Ramos (cell line): Measurements from ENCODE around the gene IRAK1.
"Not testable (repeated sequence)": the region's sequence is repeated elsewhere in the genome, so short reads cannot be mapped to it uniquely, and the experiment has no call there.

ENCODE experiments used
- in situ Hi-C: fragments of 300-500 bp; cut with MboI; formaldehyde crosslinking; loops from one replicate; pipeline ENCODE4 v1.14.3; 2022; ENCODE audit warnings: low sequenced_read_pairs; ENCODE audit not compliant: unreplicated experiment

Gene IRAK1

DNA sequence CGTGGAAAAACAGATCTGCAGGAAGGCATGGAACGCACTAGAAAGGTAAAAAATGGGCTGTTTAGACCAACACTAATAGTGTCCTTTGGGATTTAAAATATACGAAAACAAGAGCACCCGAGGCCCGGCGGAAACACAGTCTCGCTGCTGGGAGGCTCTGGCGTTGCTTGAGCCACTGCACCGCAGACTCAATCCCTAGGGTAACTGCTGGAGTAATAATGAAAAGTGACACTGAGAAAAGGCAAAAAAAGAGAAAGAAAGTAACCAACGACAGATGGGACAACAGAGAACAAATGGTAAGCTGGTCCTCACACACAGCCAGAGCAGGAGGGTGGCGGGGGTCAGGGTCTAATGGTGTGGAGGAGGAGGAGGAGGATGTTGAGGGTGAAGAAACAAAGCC is 15.4 kb downstream of the IRAK1 start:
- in situ Hi-C loops = no loop called here

DNA sequence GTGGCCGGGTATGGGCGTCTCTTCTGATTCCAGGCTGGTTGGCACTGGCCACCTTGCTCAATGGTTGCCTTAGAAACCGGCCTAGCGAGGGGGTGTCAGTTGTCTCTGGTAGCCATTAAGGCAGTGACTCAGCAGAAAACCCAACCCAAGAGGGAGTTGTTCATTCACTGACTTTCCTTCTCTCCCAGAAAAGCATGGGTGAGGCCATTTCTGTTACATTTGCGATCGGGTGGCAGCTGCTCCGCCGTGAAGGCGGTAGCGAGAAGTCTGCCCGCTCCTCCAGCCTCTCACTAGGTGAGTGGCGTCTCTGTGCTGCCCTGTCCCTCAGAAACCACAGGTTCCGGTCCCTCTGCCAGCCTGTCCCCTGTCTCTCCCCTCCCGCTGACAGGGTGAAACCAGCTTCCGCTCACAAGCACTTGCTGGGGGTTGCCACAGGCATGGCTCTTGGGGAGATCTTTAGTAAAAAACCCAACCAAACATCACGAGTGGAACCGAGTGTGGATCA is 17.4 kb downstream of the IRAK1 start:
- in situ Hi-C loops = no loop called here

DNA sequence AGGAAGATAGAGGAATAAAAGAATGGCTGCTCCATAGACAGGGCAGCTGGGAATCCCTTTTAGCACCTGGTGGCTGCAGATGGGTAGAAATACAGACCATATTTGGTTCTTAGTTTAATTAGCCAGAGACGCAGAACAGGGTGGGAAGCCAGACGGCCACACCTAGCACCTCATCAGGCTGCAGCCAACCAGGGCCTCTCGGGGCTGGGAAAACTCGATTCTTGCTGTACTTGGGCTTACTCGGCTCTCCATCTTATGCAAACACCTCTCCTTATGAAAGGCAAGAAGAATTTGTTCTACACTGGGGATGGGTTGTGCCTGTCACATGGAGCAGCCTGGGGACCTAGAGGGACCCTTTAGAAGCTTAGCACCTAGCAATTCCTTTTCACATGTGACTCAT is 19.7 kb downstream of the IRAK1 start:
- in situ Hi-C loops = no loop called here

DNA sequence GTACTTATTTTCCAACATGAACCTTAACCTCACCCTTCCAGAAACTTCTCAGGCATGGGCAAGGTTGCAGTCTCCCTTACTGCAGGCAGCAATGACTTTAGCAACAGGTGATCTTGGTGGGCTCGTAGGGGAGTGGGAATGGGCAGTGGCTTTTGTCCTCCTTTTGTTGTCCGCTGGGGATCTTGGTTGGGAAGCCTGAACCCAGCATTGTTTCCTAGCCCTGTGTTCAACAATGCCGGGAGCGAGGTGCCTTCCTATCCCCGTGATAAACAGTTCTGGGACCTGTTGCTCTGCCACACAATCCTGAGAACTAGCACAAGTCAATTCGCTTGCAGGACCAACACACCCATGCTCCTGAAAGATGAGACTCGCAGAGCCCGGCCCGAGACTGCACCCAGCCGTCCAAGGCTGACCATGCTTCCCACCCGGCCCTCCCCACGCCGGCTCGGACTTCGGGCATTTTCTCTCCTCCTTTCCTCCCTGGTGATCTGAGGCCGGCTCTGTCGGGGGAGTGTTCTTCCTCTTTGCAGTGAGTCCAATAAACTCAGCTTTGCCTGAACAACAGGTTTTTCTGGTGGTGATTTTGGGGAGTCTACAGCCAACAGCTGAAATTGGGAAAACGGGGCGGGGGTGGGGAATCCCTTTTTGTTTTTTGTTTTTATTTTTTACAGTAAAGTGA is 20.2 kb downstream of the IRAK1 start:
- in situ Hi-C loops = no loop called here

DNA sequence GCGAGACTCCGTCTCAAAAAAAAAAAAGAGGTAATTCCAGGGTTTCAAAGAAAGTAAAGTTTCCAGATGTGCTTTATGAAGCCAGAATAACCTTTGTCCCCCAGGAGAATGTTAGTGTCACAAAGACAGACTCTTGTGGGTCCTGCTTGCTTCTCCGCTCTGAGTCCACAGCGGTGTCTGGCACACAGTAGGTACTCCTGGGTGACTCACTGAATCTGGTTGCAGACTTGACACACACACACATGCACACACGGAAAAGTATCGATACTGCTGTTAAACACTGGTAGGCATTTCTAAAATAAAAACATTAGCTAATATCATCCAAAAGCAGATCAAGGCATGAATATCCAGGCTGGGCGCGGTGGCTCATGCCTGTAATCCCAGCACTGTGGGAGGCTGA is 24.2 kb downstream of the IRAK1 start:
- in situ Hi-C loops = no loop called here

DNA sequence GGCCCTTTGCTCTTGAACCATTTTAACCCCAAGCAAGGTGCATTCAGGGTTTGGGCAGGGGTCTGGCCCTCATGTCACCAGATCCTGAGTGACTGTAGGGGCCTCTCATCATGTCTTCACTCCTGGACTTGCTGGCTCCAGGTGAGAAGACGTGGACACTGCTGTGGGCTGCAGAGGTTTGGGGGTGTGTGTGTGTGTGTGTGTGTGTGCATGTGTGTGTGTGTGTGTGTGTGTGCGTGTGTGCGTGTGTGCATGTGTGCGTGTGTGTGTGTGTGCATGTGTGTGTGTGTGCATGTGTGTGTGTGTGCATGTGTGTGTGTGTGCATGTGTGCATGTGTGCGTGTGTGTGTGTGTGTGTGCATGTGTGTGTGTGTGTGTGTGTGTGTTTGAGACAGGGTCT is 25.3 kb downstream of the IRAK1 start:
- in situ Hi-C loops = not testable (repeated sequence)

DNA sequence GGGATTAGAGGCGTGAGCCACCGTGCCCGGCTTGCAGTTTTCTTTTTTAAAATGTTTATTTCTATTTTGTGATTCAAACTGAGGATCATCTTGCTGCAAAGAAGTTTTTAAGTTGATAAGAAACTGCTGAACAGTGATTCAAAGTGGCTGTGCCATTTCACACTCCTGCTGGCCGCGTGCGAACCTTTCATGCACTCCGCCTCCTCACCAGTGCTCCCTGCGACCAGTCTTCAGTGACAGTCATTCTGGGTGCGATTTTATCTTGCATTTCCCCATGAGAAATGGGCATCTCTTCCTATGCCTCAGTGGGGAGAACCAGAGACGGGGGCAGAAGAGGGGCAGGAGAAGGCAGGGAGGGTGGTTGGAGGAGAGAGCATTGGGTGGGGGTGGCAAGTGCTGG is 25.7 kb downstream of the IRAK1 start:
- in situ Hi-C loops = no loop called here

DNA sequence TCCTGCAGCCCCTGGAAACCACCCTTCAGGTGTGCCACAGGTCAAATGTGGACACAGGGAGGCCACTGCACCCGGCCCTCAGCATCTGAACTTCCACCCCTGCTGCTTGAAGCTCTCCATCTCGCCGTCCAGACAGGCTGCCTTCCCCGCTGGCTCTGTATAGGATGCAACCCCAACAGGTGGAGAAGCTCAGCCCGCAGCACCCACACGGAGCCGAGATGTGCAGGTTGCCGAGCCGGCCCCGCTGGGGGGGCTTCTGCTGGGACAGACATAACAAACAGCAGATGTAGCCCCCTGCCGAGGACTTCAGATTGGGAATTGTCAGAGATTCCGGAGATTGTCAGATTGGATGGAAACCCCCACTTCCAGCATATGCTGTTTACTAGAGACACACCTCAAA is 26.6 kb downstream of the IRAK1 start:
- in situ Hi-C loops = no loop called here

DNA sequence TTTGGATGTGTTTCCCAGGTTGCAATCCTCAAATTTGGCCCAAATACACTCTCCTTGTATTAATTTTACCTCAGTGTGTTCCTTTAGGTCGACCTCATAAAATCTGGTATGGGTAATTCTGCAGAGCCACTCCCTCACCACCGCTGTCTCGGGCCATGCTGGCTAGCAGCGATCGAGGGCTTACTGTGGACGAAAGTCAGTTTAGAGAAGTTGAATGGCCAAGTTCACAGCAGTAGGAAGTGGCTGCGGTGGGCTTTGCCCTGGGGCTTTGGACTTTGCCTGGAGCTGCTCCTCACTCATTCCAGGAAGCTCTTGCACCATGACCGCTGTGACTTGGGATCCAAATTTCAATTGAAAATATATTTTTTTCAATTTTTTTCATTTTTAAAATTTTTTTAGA is 27.5 kb downstream of the IRAK1 start:
- in situ Hi-C loops = no loop called here

DNA sequence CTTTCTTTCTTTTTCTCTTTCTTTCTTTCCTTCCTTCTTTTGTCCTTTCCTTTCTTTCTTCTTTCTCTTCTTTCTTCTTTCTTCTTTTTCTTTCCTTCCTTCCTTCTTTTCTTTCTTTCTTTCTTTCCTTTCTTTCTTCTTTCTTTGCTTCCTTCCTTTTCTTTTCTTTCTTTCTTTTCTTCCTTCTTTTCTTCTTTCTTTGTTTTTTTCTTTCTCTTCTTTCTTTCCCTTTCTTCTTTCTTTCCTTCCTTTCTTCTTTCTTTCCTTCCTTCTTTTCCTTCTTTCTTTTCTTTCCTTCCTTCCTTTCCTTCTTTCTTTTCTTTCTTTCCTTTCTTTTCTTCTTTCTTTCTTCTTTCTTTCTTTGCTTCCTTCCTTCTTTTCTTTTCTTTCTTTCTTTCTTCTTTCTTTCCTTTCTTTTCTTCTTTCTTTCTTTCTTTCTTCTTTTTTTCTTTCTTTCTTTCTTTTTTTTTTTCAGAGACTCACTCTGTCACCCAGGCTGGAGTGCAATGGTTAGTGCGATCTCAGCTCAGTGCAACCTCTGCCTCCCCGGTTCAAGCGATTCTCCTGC is 28.6 kb downstream of the IRAK1 start:
- in situ Hi-C loops = no loop called here

DNA sequence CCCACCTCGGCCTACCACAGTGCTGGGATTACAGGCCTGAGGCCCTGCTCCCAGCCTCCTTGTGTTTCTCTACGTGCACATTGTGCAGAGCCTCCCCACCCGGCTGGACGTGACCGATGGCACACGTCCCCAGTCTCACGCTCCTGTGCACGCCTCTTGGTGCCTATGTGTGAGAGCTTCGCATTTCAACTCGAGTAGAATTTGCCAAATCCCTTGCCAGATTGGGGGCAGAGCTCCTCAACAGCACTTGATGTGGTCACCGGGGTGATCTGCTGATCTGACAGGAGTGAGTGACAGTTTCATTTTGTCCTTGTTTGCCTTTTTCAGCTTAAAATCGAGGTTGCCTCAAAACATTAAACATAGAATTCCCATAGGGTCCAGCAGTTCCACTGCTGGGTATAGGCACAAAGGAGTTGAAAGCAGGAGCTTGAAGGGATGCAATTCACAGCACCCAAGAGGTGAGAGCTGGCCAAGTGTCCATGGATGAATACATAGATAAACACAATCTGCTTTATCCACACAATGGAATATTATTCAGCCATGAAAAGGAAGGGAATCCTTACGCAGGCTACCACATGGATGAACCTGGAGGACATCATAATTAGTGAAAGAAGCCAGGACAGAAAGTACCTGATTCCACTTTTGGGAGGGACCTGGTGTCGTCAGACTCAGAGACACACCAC is 29.6 kb downstream of the IRAK1 start:
- in situ Hi-C loops = no loop called here

DNA sequence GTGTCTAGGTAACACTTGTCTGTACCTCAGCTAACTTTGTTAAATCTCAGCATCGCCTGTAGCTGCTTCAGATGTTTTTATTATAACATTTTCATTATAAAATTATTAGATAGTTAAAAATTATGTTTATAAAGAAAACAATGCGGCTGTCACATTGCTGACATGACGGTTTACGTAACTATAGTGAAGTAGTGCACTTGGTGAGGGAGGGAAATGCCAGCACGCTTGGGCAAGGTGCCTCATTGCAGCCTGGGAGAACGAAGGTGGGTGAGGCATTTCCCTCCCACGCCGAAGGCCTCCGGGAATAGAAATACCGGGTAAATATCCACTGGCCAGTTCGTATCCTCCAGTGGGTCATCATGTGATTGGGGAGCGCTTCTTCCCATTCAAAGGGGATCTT is 31.2 kb downstream of the IRAK1 start:
- in situ Hi-C loops = no loop called here

DNA sequence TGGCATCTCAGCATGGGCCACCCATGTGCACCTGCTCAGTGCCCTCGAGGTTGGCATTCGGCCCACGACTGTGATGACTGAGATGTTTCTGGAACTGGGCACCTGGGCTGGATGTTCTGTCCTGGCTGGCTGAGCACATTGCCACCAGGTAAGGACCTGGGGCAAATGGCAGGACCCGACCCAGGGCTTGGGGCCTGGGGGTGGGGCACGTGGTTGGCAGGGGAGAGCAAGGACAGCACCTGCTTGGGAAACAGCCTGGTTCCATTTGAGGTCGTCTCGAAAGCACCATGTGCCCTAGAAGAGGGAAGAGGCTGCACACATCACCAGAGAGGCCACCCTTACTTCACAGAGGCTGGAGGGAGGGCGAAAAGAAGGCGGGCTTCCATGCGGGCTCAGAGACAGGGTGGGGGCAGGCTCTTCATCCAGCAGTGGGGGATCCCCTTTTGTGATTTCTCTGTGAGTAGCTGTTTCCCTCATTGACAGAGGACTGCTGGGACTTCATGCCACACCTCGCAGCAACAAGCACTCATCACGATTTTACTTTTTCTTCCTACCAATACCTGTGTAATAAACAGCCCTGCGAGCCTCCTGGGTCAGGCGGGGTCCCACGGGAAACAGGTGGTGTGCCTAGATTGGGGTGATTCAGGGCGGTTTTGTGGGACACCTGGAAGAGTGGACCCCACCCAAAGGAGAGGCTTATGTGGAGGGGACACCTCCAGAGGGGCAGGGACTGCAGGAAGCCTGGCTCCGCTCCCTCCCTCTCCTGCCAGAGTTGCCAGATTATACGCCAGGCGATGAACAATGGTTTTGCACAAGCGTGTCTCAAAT is 35.1 kb downstream of the IRAK1 start:
- in situ Hi-C loops = no loop called here

DNA sequence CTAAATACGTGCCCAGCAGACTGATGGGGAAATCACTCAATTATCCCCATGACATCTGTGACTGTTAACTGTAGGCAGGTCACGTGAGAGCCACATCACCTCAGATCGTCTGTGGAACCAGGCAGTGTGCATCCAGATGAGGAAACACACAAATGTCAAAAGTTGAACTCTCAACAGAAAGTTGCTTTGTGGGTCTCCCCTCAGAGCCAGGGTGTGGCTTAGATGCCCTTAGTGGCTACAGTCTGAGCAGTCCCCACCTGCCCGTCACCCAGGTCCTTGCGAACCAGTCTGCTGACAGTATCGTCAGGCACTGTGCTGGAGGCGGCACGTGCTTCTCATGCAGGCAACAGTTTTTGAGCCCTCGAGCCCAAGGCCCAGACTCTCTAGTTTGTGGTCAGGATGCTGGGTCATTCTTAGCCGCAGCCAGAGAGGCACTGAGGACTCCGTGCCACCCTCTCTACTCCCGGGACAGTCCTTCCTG is 36.3 kb downstream of the IRAK1 start:
- in situ Hi-C loops = no loop called here

DNA sequence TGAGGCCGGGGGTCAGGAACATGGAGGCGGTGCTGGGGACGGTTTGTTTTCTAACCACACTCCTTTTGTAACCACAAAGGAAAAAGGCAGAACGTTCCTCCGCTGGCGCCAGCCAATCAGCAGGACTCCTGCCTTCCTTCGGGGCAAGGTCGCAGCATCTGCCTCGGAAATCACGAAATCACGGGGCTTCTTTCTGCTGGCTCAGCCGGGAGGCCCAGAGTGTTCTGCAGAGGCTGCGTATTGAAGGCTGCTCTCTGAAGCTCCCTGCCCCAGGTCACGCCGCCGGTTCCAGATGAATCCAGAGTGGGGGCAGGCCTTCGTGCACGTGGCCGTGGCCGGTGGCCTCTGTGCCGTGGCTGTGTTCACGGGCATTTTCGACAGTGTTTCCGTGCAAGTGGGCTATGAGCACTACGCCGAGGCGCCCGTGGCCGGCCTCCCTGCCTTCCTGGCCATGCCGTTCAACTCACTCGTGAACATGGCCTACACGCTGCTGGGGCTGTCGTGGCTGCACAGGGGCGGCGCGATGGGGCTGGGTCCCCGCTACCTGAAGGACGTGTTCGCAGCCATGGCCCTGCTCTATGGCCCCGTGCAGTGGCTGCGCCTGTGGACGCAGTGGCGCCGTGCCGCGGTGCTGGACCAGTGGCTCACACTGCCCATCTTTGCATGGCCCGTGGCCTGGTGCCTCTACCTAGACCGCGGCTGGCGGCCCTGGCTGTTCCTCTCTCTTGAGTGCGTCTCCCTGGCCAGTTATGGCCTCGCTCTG is 37.8 kb downstream of the IRAK1 start:
- in situ Hi-C loops = no loop called here

DNA sequence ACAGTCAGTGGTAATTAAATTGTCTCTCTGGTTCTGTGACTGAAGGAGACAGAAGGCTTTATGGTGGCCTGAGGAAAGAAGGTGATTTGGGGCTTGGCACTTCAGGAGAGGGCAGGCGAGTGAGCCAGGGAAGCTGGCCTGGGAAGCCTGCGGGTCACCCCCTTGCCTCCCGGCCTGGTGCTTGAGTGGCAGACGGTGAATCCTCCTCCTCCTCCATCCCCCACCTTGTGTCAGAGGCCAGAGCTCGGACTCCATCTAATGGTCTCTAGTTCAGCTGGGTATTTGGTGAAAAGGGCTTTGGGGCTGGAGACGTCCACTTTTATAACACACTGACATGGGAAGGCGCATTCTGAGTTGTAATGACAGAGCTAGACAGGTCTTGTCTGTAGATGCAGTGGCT is 38.5 kb downstream of the IRAK1 start:
- in situ Hi-C loops = no loop called here

DNA sequence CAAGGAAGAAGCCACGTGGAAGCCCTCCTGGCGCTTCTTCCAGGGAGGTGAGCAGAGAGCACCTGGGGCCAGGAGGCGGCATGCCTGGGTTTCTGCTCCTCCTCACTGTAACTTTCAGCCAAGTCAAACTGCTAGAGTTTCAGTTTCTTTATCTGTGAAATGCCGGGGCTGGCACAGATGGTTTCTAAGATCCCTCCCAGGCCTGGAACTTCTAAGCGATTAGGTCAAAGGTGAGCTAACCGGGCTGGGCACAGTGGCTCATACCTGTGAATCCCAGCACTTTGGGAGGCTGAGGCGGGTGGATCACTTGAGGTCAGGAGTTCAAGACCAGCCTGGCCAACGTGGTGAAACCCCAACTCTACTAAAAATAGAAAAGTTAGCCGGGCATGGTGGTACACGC is 39.3 kb downstream of the IRAK1 start:
- in situ Hi-C loops = not testable (repeated sequence)

DNA sequence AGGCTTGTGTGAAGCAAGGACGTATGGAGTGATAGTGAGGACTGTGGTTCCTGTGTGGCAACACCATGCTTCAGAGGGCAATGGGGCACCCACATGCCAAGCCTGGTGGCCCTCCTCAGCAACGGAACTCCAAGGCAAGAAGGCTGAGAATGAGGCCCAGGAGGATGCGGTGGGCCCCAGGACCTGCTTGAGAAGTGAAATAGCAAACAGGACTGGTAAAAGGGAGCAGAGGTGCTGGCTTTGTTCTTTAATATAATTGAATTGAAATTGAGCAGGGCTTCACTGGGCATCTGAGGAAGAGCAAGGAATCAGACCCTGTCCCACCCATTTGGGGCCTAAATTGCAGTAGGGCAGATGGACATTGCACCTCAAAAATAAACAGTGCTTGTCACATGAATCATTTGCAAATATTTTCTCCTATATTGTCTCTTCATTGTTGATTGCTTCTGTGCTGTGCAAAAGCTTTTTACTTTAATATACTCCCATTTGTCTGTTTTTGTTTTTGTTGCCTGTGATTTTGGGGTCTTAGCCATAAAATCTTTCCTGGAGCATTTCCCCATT is 44.9 kb downstream of the IRAK1 start:
- in situ Hi-C loops = no loop called here

DNA sequence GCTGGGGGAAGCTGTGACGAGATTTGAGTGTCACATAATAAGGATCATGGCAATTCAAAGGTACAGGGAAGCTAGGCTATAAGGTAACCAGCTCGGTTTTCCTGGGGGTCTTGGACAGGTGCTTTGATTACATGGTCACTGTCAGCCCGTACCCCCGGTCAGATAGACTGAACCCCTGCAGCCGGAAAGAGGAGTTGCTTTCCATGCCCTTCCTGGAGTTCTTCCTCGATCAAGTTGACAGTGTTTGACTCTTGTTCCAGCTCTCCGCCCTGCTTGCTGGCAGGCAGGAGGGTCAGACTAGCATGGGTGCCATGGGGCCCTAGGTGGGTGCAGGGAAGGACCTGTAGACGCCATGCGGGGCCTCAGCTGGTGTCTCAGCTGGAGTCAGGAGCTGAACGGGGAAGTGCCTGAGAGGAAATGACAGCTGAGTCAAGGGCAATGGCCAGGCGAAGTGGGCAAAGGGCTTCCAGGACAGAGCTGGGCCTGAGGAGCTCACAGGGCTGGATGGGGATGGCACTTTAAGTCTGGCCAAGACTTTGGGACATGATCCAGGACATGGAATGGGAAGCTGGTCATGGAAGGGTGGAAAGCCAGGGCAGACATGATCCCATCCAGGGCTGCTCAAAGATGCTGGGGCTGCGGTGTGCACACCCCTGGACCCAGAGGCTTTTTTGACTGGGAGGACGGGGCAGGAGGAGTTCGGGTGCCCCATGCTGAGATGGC is 45.5 kb downstream of the IRAK1 start:
- in situ Hi-C loops = no loop called here
